HepG2 (cell line): Measurements from ENCODE around the gene CCDC82. TPM values are rescaled to one million over a fixed set of nuclear protein-coding genes. Genes with fewer than 3 reads are reported as not detected.

Experiments
- CENPBD1 ChIP-seq: sonication (generic); formaldehyde crosslinking; IDR thresholded peaks from 2 replicates; pipeline ENCODE4 v1.8.0; 2022; ENCODE audit warnings: missing genetic modification reagents, low read depth, mild to moderate bottlenecking, borderline replicate concordance
- CSRNP2 ChIP-seq: sonication (generic); formaldehyde crosslinking; conservative IDR thresholded peaks from 2 replicates; pipeline ENCODE4 v1.8.0; 2022; ENCODE audit warnings: low read depth, missing genetic modification reagents
- FOXA1 ChIP-seq, 2 experiments: fragments of 450-650 bp in 1 of 2; sonication (generic) in 1 of 2; formaldehyde crosslinking in 1 of 2; IDR thresholded peaks; 2 replicates each; pipeline versions ENCODE4 v1.4.0 to v1.6.1; 2016 to 2020; ENCODE audit warnings: missing genetic modification reagents in 1 of 2
- PRDM4 ChIP-seq: sonication (generic); formaldehyde crosslinking; IDR thresholded peaks from 2 replicates; pipeline ENCODE4 v1.9.0; 2021; ENCODE audit warnings: missing genetic modification reagents, borderline replicate concordance
- RCOR2 ChIP-seq: IDR thresholded peaks from 2 replicates; pipeline ENCODE4 v1.6.1; 2016; ENCODE audit warnings: missing biosample characterization, missing genetic modification reagents
- SCMH1 ChIP-seq: sonication (generic); formaldehyde crosslinking; IDR thresholded peaks from 2 replicates; pipeline ENCODE4 v1.9.0; 2021; ENCODE audit warnings: missing genetic modification reagents, mild to moderate bottlenecking, borderline replicate concordance
- ZBTB25 ChIP-seq: IDR thresholded peaks from 2 replicates; pipeline ENCODE4 v1.6.1; 2018; ENCODE audit warnings: missing genetic modification reagents
- ZFP36 ChIP-seq: fragments of 150-350 bp; IDR thresholded peaks from 2 replicates; pipeline ENCODE4 v1.6.1; 2018; ENCODE audit warnings: borderline replicate concordance, low read length, low read depth; ENCODE audit not compliant: partially characterized antibody
- ZNF530 ChIP-seq: sonication (generic); formaldehyde crosslinking; IDR thresholded peaks from 2 replicates; pipeline ENCODE4 v1.5.0; 2020; ENCODE audit warnings: low read depth, mild to moderate bottlenecking, missing genetic modification reagents
- ZNF629 ChIP-seq: sonication (generic); formaldehyde crosslinking; conservative IDR thresholded peaks from 2 replicates; pipeline ENCODE4 v1.5.0; 2020; ENCODE audit warnings: missing genetic modification reagents
- ZNF878 ChIP-seq: sonication (generic); formaldehyde crosslinking; IDR thresholded peaks from 2 replicates; pipeline ENCODE4 v1.8.1; 2023; ENCODE audit warnings: mild to moderate bottlenecking, missing genetic modification reagents, moderate library complexity
- polyA plus RNA-seq, 8 experiments: library from polyadenylated mRNA; depleted of rRNA in 3 of 8; stranded (reverse) in 7 of 8; unstranded in 1 of 8; fragments of >200 nt; fragmentation: Illumina TruSeq in 4 of 8; extraction: Trizol in 4 of 8; gene quantifications; 2 replicates each; pipeline versions ENCODE4 v1.2.1 to v1.2.3, GENCODE V29; 2011 to 2016; ENCODE audit warnings: low read depth in 4 of 8, missing spikeins in 1 of 8, mixed read lengths in 1 of 8; ENCODE audit not compliant: insufficient read depth in 1 of 8
- total RNA-seq, 5 experiments: library from RNA; depleted of rRNA; stranded (reverse); fragments of >200 nt; fragmentation: Illumina TruSeq; extraction: Trizol; gene quantifications; 2 replicates each; pipeline ENCODE4 v1.2.3, GENCODE V29; 2016; ENCODE audit warnings: low read depth in 1 of 5

Gene CCDC82
- total and polyA plus RNA-seq, 2 of the 13 experiments (the other 11 are each of a cell fraction or from before 2014, with no cell fraction given): 19.7 to 25.7 TPM

- no peak for TF ChIP-seq PRDM4 (CRISPR knock-in tag)
- no peak for TF ChIP-seq CENPBD1 (CRISPR knock-in tag)
- TF ChIP-seq ZNF530 (CRISPR knock-in tag): no peak
- no peak for TF ChIP-seq CSRNP2 (CRISPR knock-in tag)
- TF ChIP-seq SCMH1: no peak
- TF ChIP-seq ZNF629 (CRISPR knock-in tag): no peak
- no peak for TF ChIP-seq ZBTB25 (CRISPR knock-in tag)
- no peak for TF ChIP-seq ZNF878 (CRISPR knock-in tag)
- TF ChIP-seq FOXA1 (IDR thresholded peaks at IDR 0.05): no peak
- no peak for TF ChIP-seq FOXA1 (CRISPR knock-in tag; IDR thresholded peaks at IDR 0.05)
- TF ChIP-seq ZFP36: peak; percentile 14
- no peak for TF ChIP-seq RCOR2 (CRISPR knock-in tag)
Measured at GRCh38 chr11:96342961-96343711, 46.6 kb downstream of the CCDC82 start, which contains the start of gene MAML2 (continued).
